A673 (cell line): ENCODE results near the gene GGT5.

Experiments
- EZH2 ChIP-seq: fragments of 200-600 bp; sonication (generic); IDR thresholded peaks from 2 replicates; pipeline ENCODE4 v1.6.1; 2017; ENCODE audit warnings: borderline replicate concordance, low read depth, mild to moderate bottlenecking, mixed read lengths, antibody characterized with exemption, low read length; ENCODE audit not compliant: poor library complexity, severe bottlenecking
- TF ChIP-seq, protein P1 (sequence below): fragments of 300-800, 200-600 bp; sonication (generic); conservative IDR thresholded peaks from 2 replicates; pipeline ENCODE4 v1.5.1; 2017; ENCODE audit warnings: low read depth, mild to moderate bottlenecking, antibody characterized with exemption, low read length, moderate library complexity, mixed read lengths

DNA sequence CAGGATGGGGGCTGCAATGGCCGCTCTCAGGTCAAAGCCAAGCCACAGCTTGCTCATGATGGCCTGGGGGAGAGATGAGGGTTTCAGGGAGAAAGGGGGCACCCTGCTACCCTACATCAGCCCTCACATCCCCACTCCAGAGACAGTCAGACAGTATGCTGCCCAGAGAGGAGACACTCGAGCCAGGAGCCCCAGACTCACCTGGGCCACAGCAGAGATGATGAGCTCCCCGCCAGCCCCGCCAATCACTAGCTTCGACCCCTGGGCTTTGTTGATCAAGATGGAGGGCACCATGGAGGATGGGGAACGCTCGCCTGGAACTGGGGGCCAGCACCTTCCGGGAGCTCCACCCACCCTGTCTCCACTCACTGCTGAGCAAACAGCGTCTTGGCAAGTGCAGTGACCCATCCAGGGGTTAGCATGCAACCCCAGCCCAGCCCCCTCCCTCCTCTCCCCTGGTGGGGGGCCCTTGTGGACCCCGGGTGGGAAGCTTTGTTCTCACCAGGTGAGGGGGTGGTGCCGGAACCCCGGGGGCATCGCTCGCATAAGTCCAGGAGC, 19.8 kb downstream of the GGT5 start:
- TF ChIP-seq, protein P1, sequence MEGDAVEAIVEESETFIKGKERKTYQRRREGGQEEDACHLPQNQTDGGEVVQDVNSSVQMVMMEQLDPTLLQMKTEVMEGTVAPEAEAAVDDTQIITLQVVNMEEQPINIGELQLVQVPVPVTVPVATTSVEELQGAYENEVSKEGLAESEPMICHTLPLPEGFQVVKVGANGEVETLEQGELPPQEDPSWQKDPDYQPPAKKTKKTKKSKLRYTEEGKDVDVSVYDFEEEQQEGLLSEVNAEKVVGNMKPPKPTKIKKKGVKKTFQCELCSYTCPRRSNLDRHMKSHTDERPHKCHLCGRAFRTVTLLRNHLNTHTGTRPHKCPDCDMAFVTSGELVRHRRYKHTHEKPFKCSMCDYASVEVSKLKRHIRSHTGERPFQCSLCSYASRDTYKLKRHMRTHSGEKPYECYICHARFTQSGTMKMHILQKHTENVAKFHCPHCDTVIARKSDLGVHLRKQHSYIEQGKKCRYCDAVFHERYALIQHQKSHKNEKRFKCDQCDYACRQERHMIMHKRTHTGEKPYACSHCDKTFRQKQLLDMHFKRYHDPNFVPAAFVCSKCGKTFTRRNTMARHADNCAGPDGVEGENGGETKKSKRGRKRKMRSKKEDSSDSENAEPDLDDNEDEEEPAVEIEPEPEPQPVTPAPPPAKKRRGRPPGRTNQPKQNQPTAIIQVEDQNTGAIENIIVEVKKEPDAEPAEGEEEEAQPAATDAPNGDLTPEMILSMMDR = no peak
- TF ChIP-seq EZH2 = no peak
